ENCODE measurements around the gene SPINK4.

SPINK4 gene

DNA sequence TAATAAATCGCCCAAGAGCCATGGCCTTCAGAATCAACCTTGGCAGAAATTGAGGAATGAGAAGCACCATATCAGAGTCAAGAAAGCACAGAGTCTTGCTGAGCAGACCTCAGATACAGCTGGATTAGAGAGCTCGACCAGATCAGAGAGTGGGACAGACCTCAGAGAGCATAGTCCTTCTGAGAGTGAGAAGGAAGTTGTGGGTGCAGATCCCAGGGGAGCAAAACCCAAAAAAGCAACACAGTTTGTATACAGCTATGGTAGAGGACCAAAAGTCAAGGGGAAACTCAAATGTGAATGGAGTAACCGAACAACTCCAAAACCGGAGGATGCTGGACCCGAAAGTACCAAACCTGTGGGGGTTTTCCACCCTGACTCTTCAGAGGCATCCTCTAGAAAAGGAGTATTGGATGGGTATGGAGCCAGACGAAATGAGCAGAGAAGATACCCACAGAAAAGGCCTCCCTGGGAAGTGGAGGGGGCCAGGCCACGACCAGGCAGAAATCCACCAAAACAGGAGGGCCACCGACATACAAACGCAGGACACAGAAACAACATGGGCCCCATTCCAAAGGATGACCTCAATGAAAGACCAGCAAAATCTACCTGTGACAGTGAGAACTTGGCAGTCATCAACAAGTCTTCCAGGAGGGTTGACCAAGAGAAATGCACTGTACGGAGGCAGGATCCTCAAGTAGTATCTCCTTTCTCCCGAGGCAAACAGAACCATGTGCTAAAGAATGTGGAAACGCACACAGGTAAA lies 54.9 kb downstream of the SPINK4 start:
- no peak for DNase-seq

DNA sequence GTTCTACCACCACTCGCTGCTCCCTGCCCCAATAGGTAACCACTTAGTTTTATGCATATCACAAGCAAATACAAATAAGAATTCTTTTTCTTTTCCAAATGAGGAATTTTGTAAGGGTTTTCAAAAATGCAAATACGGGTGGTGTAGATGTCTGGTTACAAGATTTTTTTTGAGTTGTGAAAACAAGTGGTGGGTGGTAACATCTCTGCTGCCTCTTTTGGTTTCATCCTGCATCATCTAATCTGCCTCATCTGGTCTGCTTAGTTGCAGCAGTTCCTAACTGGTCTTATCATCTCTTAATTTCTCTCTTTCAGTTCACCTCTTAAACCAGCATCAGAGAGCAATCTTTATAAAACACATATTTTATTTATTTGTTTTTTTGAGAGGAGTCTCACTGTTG lies 55.6 kb downstream of the SPINK4 start:
- DNase-seq, result no peak

DNA sequence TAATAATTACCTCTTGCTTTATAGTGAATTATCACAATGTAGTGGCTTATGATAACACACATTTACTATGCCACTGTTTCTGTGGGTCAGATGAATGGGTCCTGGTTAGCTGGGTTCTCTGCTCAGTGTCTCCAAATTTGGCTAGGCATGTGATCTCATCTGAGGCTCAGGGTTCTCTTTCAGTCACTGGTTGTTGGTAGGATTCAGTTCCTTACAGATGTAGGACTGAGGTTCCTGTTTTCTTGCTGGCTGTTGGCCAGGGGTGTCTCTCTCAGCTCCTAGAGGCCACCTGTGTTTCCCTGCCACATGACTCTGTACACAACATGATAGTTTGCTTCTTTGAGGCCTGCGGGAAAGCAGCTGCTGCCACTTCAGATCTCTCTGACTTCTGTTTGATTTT lies 57.5 kb downstream of the SPINK4 start:
- no peak for DNase-seq
